ENCODE measurements around the gene SOWAHA. TPM values are rescaled to one million over a fixed set of nuclear protein-coding genes. Genes with fewer than 3 reads are reported as not detected.
"Not testable (repeated sequence)": the region's sequence is repeated elsewhere in the genome, so short reads cannot be mapped to it uniquely, and the experiment has no call there.

The SOWAHA gene
- total RNA-seq, 1 donor from 2014 or later: not detected

GRCh38 chr5:132777209-132778069 is 35.7 kb upstream of the SOWAHA start, which contains the start of gene SEPTIN8:
TSS of gene SEPTIN8 (minus strand) at chr5:132777239. CDS start at chr5:132777137, 102 bp downstream.
- DNase-seq (ENCODE audit: extremely low read depth, low read depth, low spot score): no peak

- no peak for DNase-seq (ENCODE audit: extremely low read depth, low read depth, low spot score)
Measured at GRCh38 chr5:132778129-132778528, 35.0 kb upstream of the SOWAHA start.

DNA sequence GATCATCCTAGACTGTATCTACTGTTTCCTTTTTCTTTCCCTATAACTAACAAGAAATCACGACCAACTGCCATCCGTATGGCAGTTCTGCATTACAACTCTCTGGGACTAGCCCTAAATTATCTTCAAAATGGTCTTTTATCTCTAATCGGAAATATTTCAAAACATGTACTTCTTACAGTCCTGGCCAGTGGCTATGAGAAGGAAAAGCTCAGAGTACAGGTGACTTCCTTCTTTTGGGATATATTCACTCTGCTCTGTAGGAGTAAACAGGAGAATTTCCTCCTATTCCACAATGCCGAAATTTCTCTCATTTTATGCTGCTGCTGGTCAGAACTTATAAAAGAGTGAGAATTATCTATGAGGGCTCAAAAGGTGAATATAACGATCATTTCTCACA is 34.2 kb upstream of the SOWAHA start:
- DNase-seq (ENCODE audit: extremely low read depth, low read depth, low spot score): no peak

DNA sequence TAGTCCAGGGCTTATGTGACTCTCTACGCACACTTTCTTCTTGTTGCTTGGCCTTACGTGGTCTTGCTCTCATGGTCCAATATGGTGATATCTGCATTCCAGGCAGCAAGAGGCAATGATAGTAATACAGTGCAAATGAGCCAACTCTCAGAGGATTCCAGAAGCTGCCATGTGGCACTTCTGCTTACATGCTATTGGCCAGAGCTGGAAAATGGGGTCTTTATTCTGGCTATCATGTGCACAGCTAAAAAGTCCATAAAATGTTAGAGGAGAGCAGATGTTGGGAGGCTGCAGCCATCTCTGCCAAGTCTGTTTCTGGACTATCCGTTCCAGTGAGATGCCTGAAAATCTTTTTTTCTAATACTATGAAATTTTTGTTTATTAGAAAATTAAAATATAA is 33.1 kb upstream of the SOWAHA start:
- DNase-seq (ENCODE audit: extremely low read depth, low read depth, low spot score): no peak

GRCh38 chr5:132780577-132780976 is 32.5 kb upstream of the SOWAHA start:
- no peak for DNase-seq (ENCODE audit: extremely low read depth, low read depth, low spot score)

- no peak for DNase-seq (ENCODE audit: extremely low read depth, low read depth, low spot score)
Measured at GRCh38 chr5:132781029-132781428, 32.1 kb upstream of the SOWAHA start.

- DNase-seq (ENCODE audit: extremely low read depth, low read depth, low spot score): peak; percentile 36
Measured at GRCh38 chr5:132782101-132782500, 31.0 kb upstream of the SOWAHA start.

DNA sequence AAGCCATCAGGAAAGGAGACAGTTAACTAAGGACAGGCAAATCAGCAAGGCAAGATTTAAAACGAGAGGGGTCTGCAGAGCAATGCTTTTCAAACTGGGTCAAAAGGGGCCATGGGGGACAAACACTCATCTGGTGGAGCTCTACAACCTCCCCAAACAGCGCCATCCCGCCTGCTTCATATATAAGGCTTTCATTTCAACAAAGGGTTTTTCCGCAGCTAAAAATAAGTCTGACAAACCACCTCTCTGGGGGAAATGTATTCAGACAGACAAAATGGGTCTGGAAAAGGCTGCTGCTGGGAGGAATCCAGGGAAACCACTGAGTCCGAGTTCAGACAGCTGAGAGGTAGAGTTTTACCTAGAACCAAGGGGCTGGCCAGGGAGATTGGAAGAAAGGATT is 27.7 kb upstream of the SOWAHA start:
- no peak for DNase-seq (ENCODE audit: extremely low read depth, low read depth, low spot score)

- DNase-seq (ENCODE audit: extremely low read depth, low read depth, low spot score): no peak
Measured at GRCh38 chr5:132785864-132786263, 27.2 kb upstream of the SOWAHA start.

GRCh38 chr5:132787076-132787475 is 26.0 kb upstream of the SOWAHA start:
- no peak for DNase-seq (ENCODE audit: extremely low read depth, low read depth, low spot score)

GRCh38 chr5:132788508-132788907 is 24.6 kb upstream of the SOWAHA start:
- DNase-seq (ENCODE audit: extremely low read depth, low read depth, low spot score): no peak

GRCh38 chr5:132788990-132789886 is 23.9 kb upstream of the SOWAHA start:
- DNase-seq (ENCODE audit: extremely low read depth, low read depth, low spot score): no peak

DNA sequence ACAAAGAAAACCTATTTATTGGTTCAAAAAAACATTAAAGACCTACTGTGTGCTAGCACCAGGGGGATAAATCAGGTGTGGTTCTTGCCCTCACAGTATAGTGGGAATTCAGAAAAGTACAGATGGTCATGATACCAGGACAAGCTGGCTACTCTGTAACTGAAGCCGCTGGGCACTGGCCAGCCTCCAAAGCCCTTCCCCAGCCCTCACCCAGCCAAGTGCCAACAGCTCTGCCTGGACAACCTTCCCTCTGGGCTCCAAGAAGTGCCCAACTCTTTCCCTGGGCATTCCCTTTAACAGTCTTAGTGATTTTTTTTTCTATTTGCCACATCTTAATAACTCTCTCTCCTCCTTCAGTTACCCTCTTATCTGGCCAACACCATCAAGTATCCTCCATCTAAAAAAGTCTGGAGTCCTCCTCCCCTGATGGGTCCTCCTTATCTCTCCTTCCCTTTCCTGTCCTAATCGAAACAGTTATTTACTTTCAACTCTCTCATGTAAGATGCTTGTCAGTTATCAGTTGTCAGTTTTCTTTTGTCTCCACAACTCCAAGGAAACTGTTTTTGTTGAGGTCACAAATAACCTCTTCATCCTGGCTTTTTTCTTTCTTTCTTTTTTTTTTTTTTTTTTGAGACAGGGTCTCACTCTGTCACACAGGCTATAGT is 22.8 kb upstream of the SOWAHA start:
- DNase-seq (ENCODE audit: extremely low read depth, low read depth, low spot score): no peak

DNA sequence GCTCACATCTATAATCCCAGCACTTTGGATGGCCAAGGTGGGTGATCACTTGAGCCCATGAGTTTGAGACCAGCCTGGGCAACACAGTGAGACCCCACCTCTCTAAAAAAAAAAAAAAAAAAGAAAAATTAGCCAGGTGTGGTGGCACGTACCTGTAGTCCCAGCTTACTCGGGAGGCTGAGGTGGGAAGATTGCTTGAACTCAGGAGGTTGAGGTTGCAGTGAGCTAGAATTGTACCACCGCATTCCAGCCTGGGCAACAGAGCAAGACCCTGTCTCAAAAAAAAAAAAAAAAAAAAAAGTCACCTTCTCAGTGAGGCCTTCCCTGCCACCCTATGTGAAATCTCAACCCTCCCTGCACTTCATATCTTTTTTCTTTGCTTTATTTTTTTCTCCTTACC is 22.1 kb upstream of the SOWAHA start:
- no peak for DNase-seq (ENCODE audit: extremely low read depth, low read depth, low spot score)

- DNase-seq (ENCODE audit: extremely low read depth, low read depth, low spot score): no peak
Measured at GRCh38 chr5:132797651-132798050, 15.5 kb upstream of the SOWAHA start.

GRCh38 chr5:132799392-132799791 is 13.7 kb upstream of the SOWAHA start:
- DNase-seq (ENCODE audit: extremely low read depth, low read depth, low spot score): no peak

GRCh38 chr5:132800545-132800944 is 12.6 kb upstream of the SOWAHA start:
- no peak for DNase-seq (ENCODE audit: extremely low read depth, low read depth, low spot score)

- DNase-seq (ENCODE audit: extremely low read depth, low read depth, low spot score): no peak
Measured at GRCh38 chr5:132802044-132802684, 10.9 kb upstream of the SOWAHA start.

- not testable (repeated sequence) for DNase-seq (ENCODE audit: extremely low read depth, low read depth, low spot score)
Measured at GRCh38 chr5:132802685-132803066, 10.4 kb upstream of the SOWAHA start.

GRCh38 chr5:132804219-132804618 is 8.9 kb upstream of the SOWAHA start:
- not testable (repeated sequence) for DNase-seq (ENCODE audit: extremely low read depth, low read depth, low spot score)

DNA sequence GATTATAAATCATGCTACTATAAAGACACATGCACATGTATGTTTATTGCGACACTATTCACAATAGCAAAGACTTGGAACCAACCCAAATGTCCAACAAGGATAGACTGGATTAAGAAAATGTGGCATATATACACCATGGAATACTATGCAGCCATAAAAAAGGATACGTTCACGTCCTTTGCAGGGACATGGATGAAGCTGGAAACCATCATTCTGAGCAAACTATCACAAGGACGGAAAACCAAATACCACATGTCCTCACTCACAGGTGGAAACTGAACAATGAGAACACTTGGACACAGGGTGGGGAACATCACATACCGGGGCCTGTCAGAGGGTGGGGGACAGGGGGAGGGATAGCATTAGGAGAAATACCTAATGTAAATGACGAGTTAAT is 7.2 kb upstream of the SOWAHA start:
- not testable (repeated sequence) for DNase-seq (ENCODE audit: extremely low read depth, low read depth, low spot score)
